GM19372 (cell line): ENCODE measurements around the gene NCAPG2.
A peak's percentile ranks its signal among the peaks of the same experiment; 100 is the strongest.
"Not testable (repeated sequence)": the region's sequence is repeated elsewhere in the genome, so short reads cannot be mapped to it uniquely, and the experiment has no call there.

Experiments
- ATAC-seq: cut with Tn5 transposase; IDR thresholded peaks from one replicate; pipeline ENCODE4 v1.9.1; 2021; ENCODE audit warnings: mild to moderate bottlenecking, low read depth, moderate library complexity; ENCODE audit not compliant: unreplicated experiment

The NCAPG2 gene

GRCh38 chr7:158646766-158647474, 57.7 kb downstream of the NCAPG2 start:
- no peak for ATAC-seq

DNA sequence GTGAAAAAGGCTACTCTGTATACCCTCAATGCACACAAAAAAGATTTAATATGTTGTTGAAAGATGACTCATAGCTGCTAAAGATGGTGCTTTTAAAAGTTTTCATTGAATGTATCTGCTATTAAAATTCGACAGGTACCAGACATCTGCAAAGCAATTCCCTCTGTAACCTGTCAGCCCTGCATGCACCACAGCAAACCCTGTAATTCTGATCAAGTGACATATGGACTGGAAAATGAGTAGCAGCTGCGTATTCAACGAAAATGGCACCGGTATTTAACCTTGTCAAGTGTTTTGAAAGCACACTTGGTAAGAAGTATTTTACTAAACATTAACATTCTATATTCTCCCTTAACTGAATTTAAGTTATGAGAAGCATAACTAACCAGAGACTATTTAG, 58.8 kb downstream of the NCAPG2 start:
- no peak for ATAC-seq

DNA sequence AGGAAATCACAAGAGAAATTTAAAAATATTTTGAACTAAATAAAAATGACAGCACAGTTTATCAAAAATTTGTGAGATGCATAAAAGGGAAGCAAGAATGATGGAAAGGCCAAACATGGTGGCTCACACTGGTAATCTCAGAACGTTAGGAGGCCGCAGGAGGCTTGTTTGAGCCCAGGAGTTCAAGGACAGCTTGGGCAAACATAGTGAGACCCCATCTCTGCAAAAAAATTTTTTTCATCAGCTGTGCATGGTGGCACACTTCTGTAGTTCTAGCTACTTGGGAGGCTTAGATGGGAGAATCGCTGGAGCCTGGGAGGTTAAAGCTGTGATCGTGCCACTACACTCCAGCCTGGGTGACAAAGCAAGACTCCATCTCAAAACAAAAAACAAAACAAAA, 62.5 kb downstream of the NCAPG2 start:
- no peak for ATAC-seq

- no peak for ATAC-seq
Observed at GRCh38 chr7:158638001-158638400, 66.6 kb downstream of the NCAPG2 start.

DNA sequence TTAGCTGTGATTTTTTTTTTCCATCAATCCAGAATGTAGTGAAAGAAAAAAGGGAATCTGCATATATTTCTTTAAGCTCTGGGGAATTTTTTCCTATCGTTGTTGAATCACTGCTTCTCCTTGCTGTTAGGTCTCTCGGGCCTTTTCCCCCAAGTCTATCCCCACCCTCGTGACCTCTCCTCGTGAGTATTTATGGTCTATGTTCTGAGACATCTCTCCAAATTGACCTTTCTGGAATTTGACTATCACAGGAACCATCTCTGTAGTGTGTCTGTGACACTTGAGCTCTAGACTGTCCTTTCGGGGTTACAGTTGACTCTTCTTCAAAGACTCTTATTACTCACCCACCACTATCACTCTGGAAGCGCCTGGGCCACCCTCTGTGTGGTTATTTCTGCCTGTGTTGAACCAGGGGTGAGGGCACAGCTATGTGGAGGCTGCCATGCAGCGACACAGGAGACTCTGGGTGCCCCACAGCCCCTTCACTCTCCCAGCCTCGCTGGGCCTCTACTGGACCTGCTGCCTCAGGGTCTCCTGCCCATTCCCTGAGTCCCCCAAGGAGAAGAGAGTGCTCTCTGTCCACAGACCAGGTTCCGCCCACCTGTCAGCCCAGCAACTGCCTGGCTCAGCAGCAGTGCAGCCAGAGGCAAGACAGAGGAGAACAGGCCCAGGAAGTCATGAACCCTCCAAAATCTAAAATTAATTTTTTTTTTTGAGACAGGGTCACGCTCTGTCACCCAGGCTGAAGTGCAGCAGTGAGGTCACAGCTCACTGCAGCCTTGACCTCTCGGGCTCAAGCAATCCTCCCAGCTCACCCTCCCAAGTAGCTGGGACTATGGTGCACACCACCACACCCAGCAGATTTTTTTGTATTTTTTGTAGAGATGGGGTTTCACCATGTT, 71.3 kb downstream of the NCAPG2 start:
- ATAC-seq = no peak

DNA sequence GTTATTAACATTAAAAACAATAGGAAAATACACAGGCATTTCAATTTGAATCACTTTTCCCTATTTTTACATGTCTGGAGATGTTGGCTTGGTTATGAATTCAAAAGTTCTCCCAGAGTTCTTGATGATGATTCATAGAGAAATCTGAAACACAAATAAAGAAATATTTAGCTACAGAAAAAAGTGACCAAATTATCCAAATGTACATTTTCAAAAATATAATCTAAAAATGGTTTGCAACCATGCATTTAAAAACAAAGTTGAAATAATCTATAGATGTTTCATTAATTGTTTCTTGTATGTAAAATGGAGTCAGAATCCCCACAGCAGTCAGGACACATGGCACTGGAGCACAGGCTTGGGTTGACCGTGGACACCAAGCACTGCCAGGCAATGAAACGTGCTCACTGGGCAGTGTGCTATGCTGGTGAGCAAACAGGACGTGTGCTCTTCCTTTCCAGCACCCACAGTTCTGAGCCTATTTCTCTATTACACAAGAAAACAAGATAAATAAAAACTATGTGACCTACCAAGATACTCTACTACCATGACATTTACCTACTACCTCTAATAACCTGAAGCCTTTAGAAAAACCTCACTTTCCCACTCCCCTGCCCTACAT, 72.9 kb downstream of the NCAPG2 start:
- ATAC-seq = no peak

DNA sequence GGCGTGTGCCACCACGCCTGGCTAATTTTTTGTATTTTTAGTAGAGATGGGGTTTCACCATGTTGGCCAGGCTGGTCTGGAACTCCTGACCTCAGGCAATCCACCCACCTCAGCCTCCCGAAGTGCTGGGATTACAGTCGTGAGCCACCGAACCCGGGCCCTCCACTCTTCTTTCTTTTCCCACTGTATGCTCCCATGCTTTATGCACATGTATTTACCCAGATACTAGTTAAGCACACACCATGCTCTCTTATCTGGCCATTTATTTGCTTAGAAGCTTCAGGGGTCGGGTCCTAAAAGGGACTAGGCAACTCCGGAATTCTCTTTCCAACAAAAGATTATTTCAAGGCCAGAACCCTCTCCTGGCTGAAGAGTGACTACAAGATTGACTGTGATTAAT, 78.3 kb downstream of the NCAPG2 start:
- not testable (repeated sequence) for ATAC-seq

DNA sequence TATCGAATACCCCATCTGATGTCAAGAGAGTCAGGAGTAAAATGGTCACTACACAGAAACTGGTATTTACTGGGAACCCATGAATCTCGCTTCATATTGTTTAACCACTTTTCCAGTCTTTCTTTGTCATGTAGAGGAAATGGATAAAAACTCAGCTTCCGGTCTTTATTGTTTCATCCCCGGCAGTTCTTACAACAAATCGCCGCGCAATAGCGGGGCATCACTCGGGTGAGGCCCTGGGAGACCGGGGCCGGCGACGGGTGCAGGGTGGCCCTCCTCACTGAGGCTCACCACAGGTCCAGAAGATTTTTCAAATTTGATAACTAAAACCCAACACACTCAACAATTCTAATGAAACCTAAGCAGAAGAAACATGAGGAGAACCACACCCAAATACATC, 81.4 kb downstream of the NCAPG2 start:
- ATAC-seq = no peak

GRCh38 chr7:158620839-158621441, 83.7 kb downstream of the NCAPG2 start:
- ATAC-seq = no peak

- no peak for ATAC-seq
Observed at GRCh38 chr7:158620418-158620817, 84.2 kb downstream of the NCAPG2 start.

- no peak for ATAC-seq
Observed at GRCh38 chr7:158618745-158619140, 85.9 kb downstream of the NCAPG2 start.

DNA sequence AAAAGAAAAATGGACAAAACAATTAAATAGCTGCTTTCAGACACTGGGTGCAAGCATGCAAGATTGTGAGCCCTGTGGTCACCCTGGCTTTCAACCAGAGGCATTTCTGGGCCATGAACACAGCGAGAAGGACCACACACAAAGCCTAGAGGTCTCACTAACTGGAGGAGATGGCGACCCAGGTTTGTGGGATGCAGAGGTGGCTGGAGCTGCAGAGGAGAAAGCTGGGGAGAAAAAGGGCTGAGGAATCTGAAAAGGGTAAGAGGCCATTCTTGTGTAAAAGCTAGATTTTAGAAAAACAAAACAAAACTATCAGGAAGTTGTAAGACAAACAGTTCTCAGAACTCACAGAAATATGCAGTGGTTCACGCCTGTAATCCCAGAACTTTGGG, 86.9 kb downstream of the NCAPG2 start:
- ATAC-seq = no peak

DNA sequence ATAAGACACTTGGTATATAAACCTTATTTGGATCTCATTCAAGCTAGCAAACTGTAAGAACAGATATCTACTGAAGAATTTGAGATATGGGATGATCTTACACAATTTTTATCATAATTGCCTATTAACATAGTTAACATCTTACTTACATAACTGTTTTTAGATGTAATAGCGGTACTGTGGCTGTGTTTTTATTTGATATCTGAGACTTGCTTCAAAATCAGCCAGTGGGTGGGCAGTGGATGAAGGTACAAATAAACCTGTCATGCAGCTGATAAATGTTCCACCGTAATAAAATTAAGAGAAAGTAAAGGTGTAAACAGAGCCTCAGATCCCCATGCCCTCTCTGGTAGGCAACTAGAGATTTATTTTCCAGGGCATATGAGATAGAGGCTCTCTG, 88.6 kb downstream of the NCAPG2 start:
- ATAC-seq = no peak

DNA sequence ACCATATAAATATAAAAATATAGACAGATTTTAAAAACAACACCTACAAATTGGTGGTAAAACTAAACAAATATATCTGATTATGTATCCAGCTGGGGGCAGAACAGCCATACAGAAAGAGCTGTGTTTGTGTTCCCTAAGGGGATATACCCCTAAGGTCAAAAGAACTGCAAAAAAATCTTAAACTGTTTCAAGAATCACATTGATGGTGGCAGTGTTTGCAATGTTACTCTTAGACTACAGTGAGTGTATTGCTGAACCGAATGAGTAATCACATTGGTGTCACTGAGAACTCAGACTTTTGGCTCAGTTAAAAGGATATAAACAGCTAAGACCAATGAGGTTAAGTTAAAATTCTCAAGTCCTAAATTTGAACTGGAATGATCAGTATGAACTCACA, 89.9 kb downstream of the NCAPG2 start:
- no peak for ATAC-seq

DNA sequence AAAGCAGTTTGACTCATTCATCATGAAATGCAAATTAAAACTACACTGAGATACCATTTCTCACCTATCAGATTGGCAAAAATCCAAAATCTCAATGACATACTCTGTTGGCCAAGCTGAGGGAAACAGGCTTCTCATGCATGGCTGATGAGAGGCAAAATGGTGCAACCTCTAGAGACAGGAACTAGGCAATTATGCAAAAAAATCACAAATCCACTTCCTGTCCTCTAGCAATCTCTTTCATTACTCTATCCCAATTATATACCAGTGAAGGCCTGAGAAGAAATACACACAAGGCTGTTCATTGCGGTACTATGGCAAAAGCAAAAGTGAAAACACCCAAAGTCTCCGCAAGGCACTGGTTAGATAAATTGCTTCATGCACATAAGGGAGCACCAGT, 91.1 kb downstream of the NCAPG2 start:
- peak; percentile 84 for ATAC-seq

GRCh38 chr7:158612546-158612945, 92.1 kb downstream of the NCAPG2 start:
- no peak for ATAC-seq

- ATAC-seq = no peak
Observed at GRCh38 chr7:158611541-158611940, 93.1 kb downstream of the NCAPG2 start.

GRCh38 chr7:158609313-158609974, 95.2 kb downstream of the NCAPG2 start:
- no peak for ATAC-seq

DNA sequence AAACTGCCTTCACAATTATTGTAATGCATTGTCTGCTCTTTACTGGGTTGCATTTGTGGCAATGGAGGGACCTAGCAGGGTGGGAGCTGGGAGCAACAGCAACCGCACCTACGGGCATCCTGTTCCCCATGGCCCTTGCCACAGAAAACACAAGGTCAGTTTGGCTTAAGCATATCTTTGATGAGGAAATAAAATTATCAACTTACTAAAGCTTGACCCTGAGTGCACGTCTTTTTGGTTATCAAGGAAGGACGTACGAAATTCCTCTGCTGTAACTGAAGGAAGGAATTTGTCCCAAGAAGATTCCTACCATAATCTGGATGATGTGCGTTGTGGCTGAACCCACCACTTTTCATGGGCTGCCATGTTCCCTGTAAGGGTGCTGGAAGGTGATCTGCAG, 97.0 kb downstream of the NCAPG2 start:
- no peak for ATAC-seq

DNA sequence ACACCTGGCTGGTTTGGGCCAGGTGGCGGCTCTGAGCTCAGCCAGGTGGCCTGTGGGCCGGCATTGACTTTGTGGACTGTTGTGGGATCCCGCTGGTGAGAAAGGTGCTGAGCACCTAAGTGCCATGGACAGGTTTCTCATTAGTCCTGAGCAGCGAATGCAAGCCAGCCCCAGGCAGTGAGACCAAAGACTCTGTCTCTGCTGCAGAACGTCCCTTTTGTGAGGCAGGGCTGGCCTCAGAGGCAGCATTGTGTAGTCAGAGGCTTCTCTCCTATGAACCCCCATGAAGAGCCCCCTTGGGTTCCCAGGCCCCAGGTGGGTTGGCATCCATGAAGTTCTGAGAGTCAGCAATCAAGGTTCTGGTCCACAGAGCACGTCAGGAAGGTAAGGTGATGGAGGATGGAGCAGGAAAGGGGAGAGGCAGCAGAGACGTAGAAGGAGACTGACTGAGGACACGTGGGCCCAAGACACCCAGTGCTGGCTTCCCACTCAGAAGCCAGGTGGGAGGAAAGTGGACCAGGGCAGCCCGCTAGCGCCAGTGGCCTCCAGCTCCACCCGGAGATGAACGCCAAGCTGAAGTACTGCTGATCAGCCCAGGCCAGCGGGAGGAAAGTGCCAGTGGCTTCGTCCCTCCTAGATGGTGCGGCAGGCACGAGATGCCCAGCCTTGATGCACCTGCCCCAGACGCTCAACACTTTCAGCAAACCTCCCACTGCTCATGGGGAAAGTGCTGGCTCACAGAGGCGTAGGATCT, 97.8 kb downstream of the NCAPG2 start:
- ATAC-seq = no peak
